Right lobe of liver (tissue), 4 donors: ENCODE data around the gene FYB1.

ENCODE experiments used
- POLR2A ChIP-seq: fragments of 450-650 bp; IDR thresholded peaks from one replicate; pipeline ENCODE4 v1.6.1; 2017; ENCODE audit warnings: antibody characterized with exemption, mild to moderate bottlenecking
- TF ChIP-seq, protein P1 (sequence below), 4 donors: fragments of 200-600 bp in 3 of 4; fragments of 450-650 bp in 1 of 4; IDR thresholded peaks; one replicate each; pipeline versions ENCODE4 v1.5.1 to v1.8.0; 2016 to 2022; ENCODE audit warnings: antibody characterized with exemption in 4 of 4, mild to moderate bottlenecking in 2 of 4
- donor health status: DM: no; HTN: no; CAD: no.
- donor health status: DM: no; HTN: no; CAD: no.
- donor health status: DM: no; HTN: yes; CAD: no.

DNA sequence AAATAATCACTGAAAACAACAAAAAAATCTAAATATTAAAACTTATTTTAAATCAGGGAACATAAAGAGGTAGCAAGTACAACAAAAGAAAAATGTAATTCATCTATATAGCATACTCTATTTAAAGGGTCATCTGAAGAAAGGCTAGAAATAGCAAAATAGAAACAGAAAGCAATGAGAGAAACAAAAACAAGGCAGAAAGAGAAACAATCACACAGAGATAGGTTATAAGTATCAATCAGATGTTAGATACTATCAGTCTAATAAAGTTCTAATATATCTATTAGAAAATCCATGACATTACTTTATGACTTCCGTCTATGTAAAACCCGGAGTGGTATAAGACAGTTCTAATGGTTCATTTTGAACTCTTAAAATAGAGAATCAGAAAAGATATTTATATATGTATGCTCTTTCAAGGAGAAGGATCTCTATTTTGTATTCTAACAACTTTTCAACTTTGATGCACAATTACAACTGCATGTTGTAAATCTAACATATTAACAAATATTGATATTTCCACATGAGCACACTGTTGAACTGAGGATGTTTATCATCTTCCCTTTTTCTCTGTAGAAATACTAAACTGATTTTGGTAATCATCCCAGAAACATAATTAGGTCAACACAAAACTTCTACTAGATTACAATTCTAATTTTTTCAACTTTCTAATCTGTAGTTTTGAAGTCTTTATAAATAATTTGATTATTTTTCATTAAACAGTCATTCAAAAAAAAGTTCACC lies 161.0 kb downstream of the FYB1 start:
- TF ChIP-seq POLR2A: no peak
- TF ChIP-seq, protein P1, sequence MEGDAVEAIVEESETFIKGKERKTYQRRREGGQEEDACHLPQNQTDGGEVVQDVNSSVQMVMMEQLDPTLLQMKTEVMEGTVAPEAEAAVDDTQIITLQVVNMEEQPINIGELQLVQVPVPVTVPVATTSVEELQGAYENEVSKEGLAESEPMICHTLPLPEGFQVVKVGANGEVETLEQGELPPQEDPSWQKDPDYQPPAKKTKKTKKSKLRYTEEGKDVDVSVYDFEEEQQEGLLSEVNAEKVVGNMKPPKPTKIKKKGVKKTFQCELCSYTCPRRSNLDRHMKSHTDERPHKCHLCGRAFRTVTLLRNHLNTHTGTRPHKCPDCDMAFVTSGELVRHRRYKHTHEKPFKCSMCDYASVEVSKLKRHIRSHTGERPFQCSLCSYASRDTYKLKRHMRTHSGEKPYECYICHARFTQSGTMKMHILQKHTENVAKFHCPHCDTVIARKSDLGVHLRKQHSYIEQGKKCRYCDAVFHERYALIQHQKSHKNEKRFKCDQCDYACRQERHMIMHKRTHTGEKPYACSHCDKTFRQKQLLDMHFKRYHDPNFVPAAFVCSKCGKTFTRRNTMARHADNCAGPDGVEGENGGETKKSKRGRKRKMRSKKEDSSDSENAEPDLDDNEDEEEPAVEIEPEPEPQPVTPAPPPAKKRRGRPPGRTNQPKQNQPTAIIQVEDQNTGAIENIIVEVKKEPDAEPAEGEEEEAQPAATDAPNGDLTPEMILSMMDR (IDR thresholded peaks at IDR 0.05): no peak
